Measurements from ENCODE around the gene TSPAN4.

Gene TSPAN4

GRCh38 chr11:889687-890475, 47.2 kb downstream of the TSPAN4 start:
- no peak overlapping the region for H3K4me3 ChIP-seq (replicated peaks; ENCODE audit: low read depth, low read length)
- TF ChIP-seq CTCF (IDR thresholded peaks at IDR 0.05; ENCODE audit: low read length, missing control alignments): no peak

GRCh38 chr11:890794-891540, 48.3 kb downstream of the TSPAN4 start:
- no peak for TF ChIP-seq CTCF (IDR thresholded peaks at IDR 0.05; ENCODE audit: low read length, missing control alignments)
- DNase-seq (ENCODE audit: low read depth): no peak
- no peak overlapping the region for H3K4me3 ChIP-seq (replicated peaks; ENCODE audit: low read depth, low read length)

More at GRCh38 chr11:889687-890475, 47.2 kb downstream of the TSPAN4 start:
- no peak for DNase-seq (ENCODE audit: low read depth)

GRCh38 chr11:893008-893654, 50.5 kb downstream of the TSPAN4 start:
- DNase-seq (ENCODE audit: low read depth): no peak
- H3K4me3 ChIP-seq (replicated peaks; ENCODE audit: low read depth, low read length): no peak overlapping the region
- no peak for TF ChIP-seq CTCF (IDR thresholded peaks at IDR 0.05; ENCODE audit: low read length, missing control alignments)

- TF ChIP-seq CTCF (IDR thresholded peaks at IDR 0.05; ENCODE audit: low read length, missing control alignments): no peak
- H3K4me3 ChIP-seq (replicated peaks; ENCODE audit: low read depth, low read length): no peak overlapping the region
- DNase-seq (ENCODE audit: low read depth): no peak
These were observed 52.0 kb downstream of the TSPAN4 start for GRCh38 chr11:894575-895201.

- no peak for TF ChIP-seq CTCF (IDR thresholded peaks at IDR 0.05; ENCODE audit: low read length, missing control alignments)
- H3K4me3 ChIP-seq (replicated peaks; ENCODE audit: low read depth, low read length): no peak overlapping the region
- no peak for DNase-seq (ENCODE audit: low read depth)
These were observed 52.9 kb downstream of the TSPAN4 start for GRCh38 chr11:895331-896110.
